GM06990 (cell line): ENCODE results near the gene RIMS4.
"Not testable (repeated sequence)": the region's sequence is repeated elsewhere in the genome, so short reads cannot be mapped to it uniquely, and the experiment has no call there.

Source experiments
- DNase-seq: peaks from one replicate; pipeline ENCODE4 v3.0.0-alpha.2; 2011; ENCODE audit not compliant: insufficient read length; ENCODE audit errors: extremely low read depth
- H3K27me3 ChIP-seq: replicated peaks from 2 replicates; pipeline ENCODE4 v1.6.0; 2011; ENCODE audit warnings: low read length; ENCODE audit not compliant: control insufficient read depth, insufficient read depth
- H3K36me3 ChIP-seq: 2 replicates; pipeline ENCODE4 v1.5.1; 2011; ENCODE audit warnings: low read length; ENCODE audit not compliant: control insufficient read depth, insufficient read depth
- H3K4me3 ChIP-seq: replicated peaks from 2 replicates; pipeline ENCODE4 v1.5.1; 2011; ENCODE audit warnings: low read depth, mild to moderate bottlenecking, control low read depth, low read length
- CTCF ChIP-seq: IDR thresholded peaks from 2 replicates; pipeline ENCODE4 v1.5.1; 2011; ENCODE audit warnings: low read length, control low read depth, mild to moderate bottlenecking, inconsistent platforms; ENCODE audit not compliant: insufficient read depth, poor library complexity, severe bottlenecking

The RIMS4 gene

GRCh38 chr20:44768854-44769480 lies 41.4 kb downstream of the RIMS4 start:
- peaks cover 3% of the 10 kb centered on the region for H3K27me3 ChIP-seq
- H3K4me3 ChIP-seq = no peak overlapping the region
- TF ChIP-seq CTCF = no peak
- no peaks in the 10 kb centered on the region for H3K36me3 ChIP-seq
- DNase-seq = no peak

- H3K4me3 ChIP-seq = no peak overlapping the region
- no peaks in the 10 kb centered on the region for H3K36me3 ChIP-seq
- peaks cover 3% of the 10 kb centered on the region for H3K27me3 ChIP-seq
- DNase-seq = no peak
- no peak for TF ChIP-seq CTCF
These were observed 42.1 kb downstream of the RIMS4 start for GRCh38 chr20:44768256-44768655.

- DNase-seq = no peak
These were observed 44.5 kb downstream of the RIMS4 start for GRCh38 chr20:44765701-44766347.

GRCh38 chr20:44765091-44765490 lies 45.3 kb downstream of the RIMS4 start:
- no peak for DNase-seq
- H3K36me3 ChIP-seq = no peaks in the 10 kb centered on the region
- H3K4me3 ChIP-seq = no peak overlapping the region
- no peak for TF ChIP-seq CTCF
- peaks cover 3% of the 10 kb centered on the region for H3K27me3 ChIP-seq

More at GRCh38 chr20:44765701-44766347, 44.5 kb downstream of the RIMS4 start:
- Histone ChIP-seq H3K4me3 (no peak overlapping the region), H3K27me3 (peaks cover 3% of the 10 kb centered on the region), H3K36me3 (no peaks in the 10 kb centered on the region)
- TF ChIP-seq CTCF = no peak

- not testable (repeated sequence) for H3K4me3 ChIP-seq, DNase-seq, H3K27me3 ChIP-seq, H3K36me3 ChIP-seq
These were observed 46.5 kb downstream of the RIMS4 start for GRCh38 chr20:44763798-44764197.

GRCh38 chr20:44762466-44763140 lies 47.7 kb downstream of the RIMS4 start:
- Histone ChIP-seq H3K4me3 (no peak overlapping the region), H3K36me3 (no peaks in the 10 kb centered on the region), H3K27me3 (peaks cover 3% of the 10 kb centered on the region; the same call in 1 of the 2 replicates)
- no peak for TF ChIP-seq CTCF
- no peak for DNase-seq
